Heart right ventricle (tissue), 16 donors: ENCODE results near the gene MAGEL2. TPM values are rescaled to one million over a fixed set of nuclear protein-coding genes. Genes with fewer than 3 reads are reported as not detected.

Source experiments
- ATAC-seq, 8 donors: fragments of 200-7000 bp; cut with Tn5 transposase; one replicate each; pipeline ENCODE4 v1.9.1; 2020; ENCODE audit warnings: mild to moderate bottlenecking in 8 of 8, moderate library complexity in 8 of 8, moderate number of reproducible peaks in 1 of 8
- DNase-seq, 2 donors: peaks; one replicate each; pipeline ENCODE4 v3.0.0-alpha.2; 2020
- H3K27ac ChIP-seq, 10 donors: fragments of 200-600 bp; sonication (generic) in 2 of 10; one replicate each; pipeline versions ENCODE4 v1.5.0 to v1.8.0; 2020 to 2022; ENCODE audit warnings: mild to moderate bottlenecking in 3 of 10
- H3K27me3 ChIP-seq, 7 donors: fragments of 200-600 bp; one replicate each; pipeline ENCODE4 v1.8.0; 2021 to 2022; ENCODE audit warnings: mild to moderate bottlenecking in 2 of 7
- H3K36me3 ChIP-seq, 9 donors: fragments of 200-600 bp; sonication (generic) in 1 of 9; one replicate each; pipeline versions ENCODE4 v1.5.0 to v1.8.0; 2020 to 2022; ENCODE audit warnings: mild to moderate bottlenecking in 2 of 9
- H3K4me1 ChIP-seq, 9 donors: fragments of 200-600 bp; sonication (generic) in 1 of 9; one replicate each; pipeline versions ENCODE4 v1.5.0 to v1.8.0; 2020 to 2022; ENCODE audit warnings: mild to moderate bottlenecking in 4 of 9
- H3K4me3 ChIP-seq, 10 donors: fragments of 200-600 bp; sonication (generic) in 2 of 10; one replicate each; pipeline versions ENCODE4 v1.5.0 to v1.8.0; 2020 to 2022; ENCODE audit warnings: mild to moderate bottlenecking in 7 of 10, moderate library complexity in 2 of 10
- H3K9me3 ChIP-seq, 11 donors: fragments of 200-600 bp in 10 of 11; sonication (generic) in 2 of 11; one replicate each; pipeline versions ENCODE4 v1.5.0 to v1.8.0; 2013 to 2022; ENCODE audit warnings: mild to moderate bottlenecking in 2 of 11, control low read depth in 1 of 11, moderate library complexity in 1 of 11
- WGBS, 2 donors: extraction: QIAGEN DNeasy Blood & Tissue Kit; methylation state at CpG; one replicate each; pipeline ENCODE4 v1.1.7; 2013; ENCODE audit warnings: inconsistent platforms in 1 of 2; 5-methylcytosine and 5-hydroxymethylcytosine counted together
- intact Hi-C, 10 donors: fragments of 100-400 bp; cut with DNase I; formaldehyde crosslinking; loops; one replicate each; pipeline versions ENCODE4 v1.11.1 to v1.14.2; 2022
- polyA plus RNA-seq, 2 donors: library from polyadenylated mRNA; stranded (reverse); fragments of 200-250 nt; gene quantifications; one replicate each; pipeline ENCODE4 v1.2.3, GENCODE V29; 2013
- total RNA-seq, 10 donors: library from RNA; stranded (reverse); fragmentation: NEBNext Ultra II Directional in 3 of 10; extraction: Animal tissue kit (Norgen Biotek cat#: 25700) in 3 of 10; gene quantifications; one replicate each; pipeline versions ENCODE4 v1.2.1 to v1.2.4, GENCODE V29; 2021 to 2023
- TF ChIP-seq, protein P1 (sequence below), 9 donors: fragments of 200-600 bp; sonication (generic) in 2 of 9; IDR thresholded peaks; one replicate each; pipeline versions ENCODE4 v1.5.0 to v1.8.0; 2021 to 2022; ENCODE audit warnings: antibody characterized with exemption in 9 of 9, mild to moderate bottlenecking in 5 of 9, moderate library complexity in 1 of 9
- donor health status: Arrhythmogenic right ventricular cardiomyopathy.
- donor health status: ischemic (EF 13 %, LVEDD 7.1; RV severe dilation, severe dysfunction).
- donor health status: healthy with polysubstance abuse.
- donor health status: DM: no; HTN: yes; CAD: no.
- donor health status: DM: no; HTN: no; CAD: no.
- donor health status: ischemic (EF 25% LVEDD 6.9; RV normal size, moderate dysfunction).
- donor health status: ischemic (EF 25% LVEDD 5.7; RV mildly dilated, moderate dysfunction).
- donor health status: healthy.
- donor health status: DM: yes; HTN: yes; CAD: no.
- donor health status: Ischemic cardiomyopathy.
- donor health status: ischemic (EF 35%, LVEDD 5.7; RV mildly dilated, moderate dysfunction).
- donor health status: nonischemic (EF 11% LVEDD 7.7; RV severe dilation, severe dysfunction).
- donor health status: DM: yes; HTN: yes; CAD: no.
- donor health status: PGD.
- donor health status: ischemic (EF 29% LVEDD 5.4; RV normal size, mild dysfunction).
- donor health status: nonischemic (EF 23%, LVEDD 6.1; RV moderate dilation, normal function).

Gene MAGEL2
- total and polyA plus RNA-seq, 12 donors, result 0.04 to 0.11 (median 0.09) TPM; not detected in 7

DNA sequence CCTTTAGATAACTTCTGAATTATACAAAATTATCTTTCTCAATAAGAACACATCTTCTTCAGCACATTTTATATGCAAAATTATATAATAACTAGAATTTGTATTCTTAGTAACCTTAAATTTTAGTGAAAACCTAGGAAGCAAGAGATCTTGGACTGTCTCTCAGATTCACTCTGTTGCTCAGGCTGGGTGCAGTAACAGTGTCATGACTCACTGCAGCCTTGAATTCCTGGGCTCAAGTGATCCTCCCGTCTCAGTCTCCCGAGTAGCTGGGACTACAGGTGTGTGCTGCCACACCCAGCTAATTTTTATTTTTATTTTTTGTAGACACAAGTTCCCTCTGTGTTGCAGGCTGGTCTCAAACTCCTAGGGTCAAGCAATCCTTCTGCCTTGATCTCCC lies 52.3 kb downstream of the MAGEL2 start:
- Histone ChIP-seq H3K36me3 (no peaks in the 10 kb centered on the region), H3K27ac (no peak overlapping the region), H3K4me1 (no peaks in the 10 kb centered on the region), H3K9me3 (no peaks in the 10 kb centered on the region), H3K4me3 (no peak overlapping the region), H3K27me3 (peaks cover 0 to 12% (median 0%) of the 10 kb centered on the region in 7 donors)
- WGBS, 2 donors, result 44 to 46% methylated on average over 2 of the region's 2 CpGs
- TF ChIP-seq, protein P1, sequence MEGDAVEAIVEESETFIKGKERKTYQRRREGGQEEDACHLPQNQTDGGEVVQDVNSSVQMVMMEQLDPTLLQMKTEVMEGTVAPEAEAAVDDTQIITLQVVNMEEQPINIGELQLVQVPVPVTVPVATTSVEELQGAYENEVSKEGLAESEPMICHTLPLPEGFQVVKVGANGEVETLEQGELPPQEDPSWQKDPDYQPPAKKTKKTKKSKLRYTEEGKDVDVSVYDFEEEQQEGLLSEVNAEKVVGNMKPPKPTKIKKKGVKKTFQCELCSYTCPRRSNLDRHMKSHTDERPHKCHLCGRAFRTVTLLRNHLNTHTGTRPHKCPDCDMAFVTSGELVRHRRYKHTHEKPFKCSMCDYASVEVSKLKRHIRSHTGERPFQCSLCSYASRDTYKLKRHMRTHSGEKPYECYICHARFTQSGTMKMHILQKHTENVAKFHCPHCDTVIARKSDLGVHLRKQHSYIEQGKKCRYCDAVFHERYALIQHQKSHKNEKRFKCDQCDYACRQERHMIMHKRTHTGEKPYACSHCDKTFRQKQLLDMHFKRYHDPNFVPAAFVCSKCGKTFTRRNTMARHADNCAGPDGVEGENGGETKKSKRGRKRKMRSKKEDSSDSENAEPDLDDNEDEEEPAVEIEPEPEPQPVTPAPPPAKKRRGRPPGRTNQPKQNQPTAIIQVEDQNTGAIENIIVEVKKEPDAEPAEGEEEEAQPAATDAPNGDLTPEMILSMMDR (IDR thresholded peaks at IDR 0.05), result no peak
- ATAC-seq, result no peak
- DNase-seq, result no peak
- intact Hi-C loops, result no loop called here

DNA sequence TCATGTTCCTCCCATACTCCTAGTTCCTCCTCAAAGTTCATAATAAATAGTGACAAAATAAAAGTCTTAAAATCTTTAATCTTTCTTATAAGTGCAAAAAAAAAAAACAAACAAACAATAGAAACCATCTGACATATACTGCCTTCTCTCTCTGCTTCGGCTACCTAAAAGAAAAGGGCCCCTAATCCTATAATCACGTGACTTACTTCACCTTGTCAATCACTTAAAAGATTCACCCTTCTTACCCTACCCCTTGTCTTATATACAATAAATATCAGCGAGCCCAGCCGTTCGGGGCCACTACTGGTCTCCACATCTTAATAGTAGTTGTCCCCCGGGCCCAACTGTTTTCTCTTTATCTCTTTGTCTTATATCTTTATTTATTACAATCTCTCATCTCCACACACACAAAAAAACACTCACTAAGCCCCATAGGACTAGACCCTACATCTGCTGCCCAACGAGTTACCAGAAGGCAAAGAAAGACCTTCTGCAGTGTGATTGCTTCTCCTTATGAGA lies 53.4 kb downstream of the MAGEL2 start:
- Histone ChIP-seq H3K27me3 (peaks cover 0 to 16% (median 4%) of the 10 kb centered on the region in 7 donors), H3K27ac (no peak overlapping the region), H3K4me1 (no peaks in the 10 kb centered on the region), H3K9me3 (no peaks in the 10 kb centered on the region), H3K4me3 (no peak overlapping the region), H3K36me3 (no peaks in the 10 kb centered on the region)
- WGBS, 2 donors, result 74 to 80% methylated on average over 7 of the region's 7 CpGs
- DNase-seq (no peak), ATAC-seq (no peak)
- TF ChIP-seq, protein P1 (IDR thresholded peaks at IDR 0.05), result no peak
- intact Hi-C loops, result no loop called here

Other genes with a start within 250 kb of the MAGEL2 start
- under 1 TPM in 1 of 10 donors, not detected in 9; 0.09 TPM for gene GOLGA6L2, start 200.6 kb downstream of the MAGEL2 start, total RNA-seq
- gene GOLGA6L2, start 200.6 kb downstream of the MAGEL2 start, polyA plus RNA-seq, result not detected
- gene MKRN3, start 82.2 kb downstream of the MAGEL2 start, total RNA-seq, result 1 to 10 TPM in 2 of 10 donors, under 1 TPM in 3, not detected in 5; 0.15 to 1.9 (median 0.64) TPM
- under 1 TPM in 1 of 2 donors, not detected in 1; 0.04 TPM for gene MKRN3, start 82.2 kb downstream of the MAGEL2 start, polyA plus RNA-seq
- gene NDN, start 39.4 kb upstream of the MAGEL2 start, total RNA-seq, result 10 to 100 TPM; 33.2 to 54.6 (median 41.8) TPM
- gene NDN, start 39.4 kb upstream of the MAGEL2 start, polyA plus RNA-seq, result 10 to 100 TPM in 1 of 2 donors, 1 to 10 TPM in 1; 6.7 to 29.0 TPM